GM18507 (cell line): ENCODE measurements around the gene EFNB3.

Experiments
- DNase-seq: peaks from one replicate; pipeline ENCODE4 v3.0.0; 2011; ENCODE audit warnings: low read depth; ENCODE audit not compliant: insufficient read length; ENCODE audit errors: extremely low spot score
- FAIRE-seq: peaks from 2 replicates; lab custom pipeline; 2011; peaks lifted over from hg19 to GRCh38; lab: Jason Lieb, UNC

EFNB3 gene

GRCh38 chr17:7695586-7695985 lies 9.4 kb upstream of the EFNB3 start:
- no peak for FAIRE-seq
- no peak for DNase-seq

- no peak for FAIRE-seq
- DNase-seq: no peak
These were observed 7.0 kb upstream of the EFNB3 start for GRCh38 chr17:7697828-7698588.

GRCh38 chr17:7700510-7700909 lies 4.5 kb upstream of the EFNB3 start:
- FAIRE-seq (no peak), DNase-seq (no peak)

GRCh38 chr17:7701681-7702080 lies 3.3 kb upstream of the EFNB3 start:
- DNase-seq (no peak), FAIRE-seq (no peak)

GRCh38 chr17:7702776-7703175 lies 2.2 kb upstream of the EFNB3 start:
- FAIRE-seq (no peak), DNase-seq (no peak)

GRCh38 chr17:7703584-7704479 lies 1.2 kb upstream of the EFNB3 start:
- no peak for FAIRE-seq

GRCh38 chr17:7705269-7706255 lies 560 bp downstream of the EFNB3 start:
- DNase-seq (no peak), FAIRE-seq (no peak)

More at GRCh38 chr17:7703584-7704479, 1.2 kb upstream of the EFNB3 start:
- DNase-seq: no peak

- DNase-seq: no peak
- no peak for FAIRE-seq
These were observed 1.8 kb downstream of the EFNB3 start for GRCh38 chr17:7706631-7707354.

- no peak for FAIRE-seq
These were observed 2.4 kb downstream of the EFNB3 start for GRCh38 chr17:7707446-7707845.

GRCh38 chr17:7707858-7708750 lies 3.1 kb downstream of the EFNB3 start:
- DNase-seq (no peak), FAIRE-seq (no peak)

More at GRCh38 chr17:7707446-7707845, 2.4 kb downstream of the EFNB3 start:
- no peak for DNase-seq

- DNase-seq (no peak), FAIRE-seq (no peak)
These were observed 4.0 kb downstream of the EFNB3 start for GRCh38 chr17:7709031-7709430.

- no peak for FAIRE-seq
- DNase-seq: no peak
These were observed 5.3 kb downstream of the EFNB3 start for GRCh38 chr17:7710301-7710700.

- FAIRE-seq (no peak), DNase-seq (no peak)
These were observed 6.2 kb downstream of the EFNB3 start for GRCh38 chr17:7711051-7711755.

- FAIRE-seq (no peak), DNase-seq (no peak)
These were observed 7.2 kb downstream of the EFNB3 start for GRCh38 chr17:7712111-7712771.

- DNase-seq (no peak), FAIRE-seq (no peak)
These were observed 8.8 kb downstream of the EFNB3 start for GRCh38 chr17:7713782-7714181.

- FAIRE-seq: no peak
- no peak for DNase-seq
These were observed 10.0 kb downstream of the EFNB3 start for GRCh38 chr17:7714721-7715594.
